HepG2 (cell line): ENCODE measurements around the gene GCLC. TPM values are rescaled to one million over a fixed set of nuclear protein-coding genes. Genes with fewer than 3 reads are reported as not detected.

Source experiments
- ATAC-seq: fragments of 200-7000 bp; cut with Tn5 transposase; 3 replicates; pipeline ENCODE4 v1.9.1; 2020; ENCODE audit warnings: mild to moderate bottlenecking, moderate library complexity
- BruUV-seq: library from RNA; stranded (reverse); fragments of 400-500 nt; replicated peaks from 2 replicates; lab custom pipeline; 2021; lab: Mats Ljungman, UMichigan
- CTCF ChIA-PET: fragments of 300-600 bp; formaldehyde crosslinking; extraction: SDS; loops from one replicate; lab custom pipeline; 2021; ENCODE audit warnings: low total read pairs, inconsistent platforms, low intra/inter-chr PET ratio; lab: Yijun Ruan, JAX
- POLR2A ChIA-PET: fragments of 350-600 bp; sonication (Branson Sonifier 250); formaldehyde crosslinking; loops from one replicate; lab custom pipeline; 2020; ENCODE audit warnings: antibody characterized with exemption, inconsistent platforms; lab: Yijun Ruan, JAX
- DNase-seq: peaks from one replicate; pipeline ENCODE4 v3.0.0-alpha.2; 2015; ENCODE audit warnings: low spot score
- FAIRE-seq: peaks from 3 replicates; lab custom pipeline; 2011; peaks lifted over from hg19 to GRCh38; lab: Jason Lieb, UNC
- H2AFZ ChIP-seq: one replicate; pipeline ENCODE4 v1.6.1; 2011; ENCODE audit warnings: low read length, inconsistent platforms
- H3K27ac ChIP-seq: fragments of 300-600 bp; 3 replicates; pipeline ENCODE4 v1.8.0; 2011; ENCODE audit warnings: mixed run types, mild to moderate bottlenecking, mixed read lengths, low read length, inconsistent platforms; ENCODE audit not compliant: insufficient read depth; ENCODE audit errors: extremely low read length
- H3K27me3 ChIP-seq, 2 experiments: fragments of 200-600 bp in 1 of 2; 2 replicates in 1 of 2; 3 replicates in 1 of 2; pipeline versions ENCODE4 v1.6.0 to v1.8.0; 2011; ENCODE audit warnings: low read length in 2 of 2, mild to moderate bottlenecking in 2 of 2, moderate library complexity in 2 of 2, inconsistent platforms in 1 of 2; ENCODE audit not compliant: insufficient read depth in 2 of 2, control insufficient read depth in 1 of 2
- H3K36me3 ChIP-seq, 2 experiments: fragments of 200-600 bp in 1 of 2; replicated peaks in 1 of 2; 2 replicates in 1 of 2; 3 replicates in 1 of 2; pipeline versions ENCODE4 v1.5.1 to v1.8.0; 2011; ENCODE audit warnings: low read length in 2 of 2, inconsistent platforms in 1 of 2; ENCODE audit not compliant: insufficient read depth in 2 of 2, control insufficient read depth in 1 of 2
- H3K4me1 ChIP-seq: 2 replicates; pipeline ENCODE4 v1.5.1; 2012; ENCODE audit warnings: low read length, inconsistent platforms; ENCODE audit not compliant: insufficient read depth
- H3K4me2 ChIP-seq: 2 replicates; pipeline ENCODE4 v1.6.0; 2011; ENCODE audit warnings: low read depth, low read length, inconsistent platforms
- H3K4me3 ChIP-seq, 3 experiments: fragments of 200-600 bp in 1 of 3; sonication (generic), shearing (Covaris generic) in 1 of 3; replicated peaks in 1 of 3; 2 replicates each; pipeline ENCODE4 v1.5.1; 2011 to 2016; ENCODE audit warnings: low read length in 3 of 3, inconsistent platforms in 2 of 3, low read depth in 2 of 3, mild to moderate bottlenecking in 2 of 3, control low read depth in 1 of 3, mixed read lengths in 1 of 3; ENCODE audit not compliant: insufficient read depth in 1 of 3
- H3K79me2 ChIP-seq: one replicate; pipeline ENCODE4 v1.6.1; 2011; ENCODE audit warnings: low read length, inconsistent platforms; ENCODE audit not compliant: insufficient read depth
- H3K9ac ChIP-seq: 2 replicates; pipeline ENCODE4 v1.6.0; 2011; ENCODE audit warnings: mild to moderate bottlenecking, low read depth, low read length, inconsistent platforms; ENCODE audit not compliant: insufficient read depth
- H3K9me3 ChIP-seq: 2 replicates; pipeline ENCODE4 v1.5.1; 2012; ENCODE audit warnings: mild to moderate bottlenecking, low read length
- H4K20me1 ChIP-seq: 2 replicates; pipeline ENCODE4 v1.6.0; 2011; ENCODE audit warnings: inconsistent platforms, mild to moderate bottlenecking, low read length, moderate library complexity; ENCODE audit not compliant: insufficient read depth
- DR1 ChIP-seq: sonication (generic); formaldehyde crosslinking; IDR thresholded peaks from 2 replicates; pipeline ENCODE4 v1.8.0; 2021; ENCODE audit warnings: mild to moderate bottlenecking, missing genetic modification reagents, inconsistent platforms
- EEA1 ChIP-seq: sonication (generic); formaldehyde crosslinking; IDR thresholded peaks from 2 replicates; pipeline ENCODE4 v1.5.1; 2020; ENCODE audit warnings: mild to moderate bottlenecking, missing genetic modification reagents, borderline replicate concordance
- HNRNPH1 ChIP-seq: fragments of 200-400 bp; formaldehyde crosslinking; optimal IDR thresholded peaks from 2 replicates; pipeline ENCODE3; 2017; ENCODE audit warnings: mild to moderate bottlenecking, low read depth, low read length
- KDM5A ChIP-seq: fragments of 200-600 bp; sonication (generic); IDR thresholded peaks from 2 replicates; pipeline ENCODE4 v1.7.0; 2018; ENCODE audit warnings: antibody characterized with exemption, mild to moderate bottlenecking, low read length, borderline replicate concordance
- MAX ChIP-seq: IDR thresholded peaks from 2 replicates; pipeline ENCODE4 v1.6.1; 2012; ENCODE audit warnings: inconsistent platforms
- MLLT10 ChIP-seq: sonication (generic); formaldehyde crosslinking; IDR thresholded peaks from 2 replicates; pipeline ENCODE4 v1.4.0; 2020; ENCODE audit warnings: missing genetic modification reagents
- MTA1 ChIP-seq: sonication (generic); formaldehyde crosslinking; IDR thresholded peaks from 2 replicates; pipeline ENCODE4 v1.4.0; 2020; ENCODE audit warnings: missing genetic modification reagents, mild to moderate bottlenecking, borderline replicate concordance
- NFIB ChIP-seq: sonication (generic); formaldehyde crosslinking; IDR thresholded peaks from 2 replicates; pipeline ENCODE4 v1.9.0; 2021; ENCODE audit warnings: missing genetic modification reagents, mild to moderate bottlenecking, borderline replicate concordance
- RAD21 ChIP-seq: fragments of 450-650 bp; formaldehyde crosslinking; IDR thresholded peaks from 2 replicates; pipeline ENCODE4 v1.5.0; 2020; ENCODE audit warnings: mild to moderate bottlenecking
- RXRA ChIP-seq: sonication (generic); formaldehyde crosslinking; IDR thresholded peaks from 2 replicates; pipeline ENCODE4 v1.5.1; 2020; ENCODE audit warnings: missing genetic modification reagents
- SIN3A ChIP-seq: IDR thresholded peaks from 2 replicates; pipeline ENCODE4 v1.6.1; 2011; ENCODE audit warnings: low read depth, mild to moderate bottlenecking, control low read depth, low read length, borderline replicate concordance
- TEAD3 ChIP-seq: optimal IDR thresholded peaks from 2 replicates; pipeline ENCODE3; 2016; ENCODE audit warnings: borderline replicate concordance
- TFDP1 ChIP-seq: IDR thresholded peaks from 2 replicates; pipeline ENCODE4 v1.6.1; 2016; ENCODE audit warnings: missing compliant biosample characterization, missing genetic modification reagents, borderline replicate concordance
- ZBTB38 ChIP-seq: sonication (generic); formaldehyde crosslinking; IDR thresholded peaks from 2 replicates; pipeline ENCODE4 v1.5.1; 2020; ENCODE audit warnings: mild to moderate bottlenecking, missing genetic modification reagents
- ZFP36 ChIP-seq: fragments of 150-350 bp; IDR thresholded peaks from 2 replicates; pipeline ENCODE4 v1.6.1; 2018; ENCODE audit warnings: borderline replicate concordance, low read length, low read depth; ENCODE audit not compliant: partially characterized antibody
- ZNF580 ChIP-seq: IDR thresholded peaks from 2 replicates; pipeline ENCODE4 v1.6.1; 2016; ENCODE audit warnings: low read depth, borderline replicate concordance
- ZNF619 ChIP-seq: sonication (generic); formaldehyde crosslinking; IDR thresholded peaks from 2 replicates; pipeline ENCODE4 v1.4.0; 2020; ENCODE audit warnings: mild to moderate bottlenecking, missing genetic modification reagents
- ZSCAN12 ChIP-seq: sonication (generic); formaldehyde crosslinking; IDR thresholded peaks from 2 replicates; pipeline ENCODE4 v1.9.0; 2021; ENCODE audit warnings: mild to moderate bottlenecking, missing genetic modification reagents
- ZSCAN20 ChIP-seq: sonication (generic); formaldehyde crosslinking; IDR thresholded peaks from 2 replicates; pipeline ENCODE4 v1.4.0; 2020; ENCODE audit warnings: missing genetic modification reagents, mild to moderate bottlenecking, borderline replicate concordance
- ZSCAN9 ChIP-seq: IDR thresholded peaks from 2 replicates; pipeline ENCODE4 v1.6.1; 2016; ENCODE audit warnings: borderline replicate concordance
- WGBS: methylation state at CpG from one replicate; pipeline ENCODE4 v1.1.6; 2017; ENCODE audit warnings: low lambda C conversion rate; 5-methylcytosine and 5-hydroxymethylcytosine counted together
- in situ Hi-C: cut with HindIII; loops from 2 replicates; pipeline ENCODE4 v1.10.0; 2017; ENCODE audit warnings: low pct_unique_long_range_greater_than_20kb; ENCODE audit not compliant: extremely low pct_ligation_motif_present
- intact Hi-C: fragments of 100-400 bp; cut with micrococcal nuclease; formaldehyde crosslinking; loops from one replicate; pipeline ENCODE4 v1.10.0; 2022; ENCODE audit not compliant: unreplicated experiment
- polyA plus RNA-seq, 8 experiments: library from polyadenylated mRNA; depleted of rRNA in 3 of 8; stranded (reverse) in 7 of 8; unstranded in 1 of 8; fragments of >200 nt; fragmentation: Illumina TruSeq in 4 of 8; extraction: Trizol in 4 of 8; gene quantifications; 2 replicates each; pipeline versions ENCODE4 v1.2.1 to v1.2.3, GENCODE V29; 2011 to 2016; ENCODE audit warnings: low read depth in 4 of 8, missing spikeins in 1 of 8, mixed read lengths in 1 of 8; ENCODE audit not compliant: insufficient read depth in 1 of 8
- total RNA-seq, 5 experiments: library from RNA; depleted of rRNA; stranded (reverse); fragments of >200 nt; fragmentation: Illumina TruSeq; extraction: Trizol; gene quantifications; 2 replicates each; pipeline ENCODE4 v1.2.3, GENCODE V29; 2016; ENCODE audit warnings: low read depth in 1 of 5

Gene GCLC
- total and polyA plus RNA-seq, 2 of the 13 experiments (the other 11 are each of a cell fraction or from before 2014, with no cell fraction given), result 35.3 to 84.6 TPM

DNA sequence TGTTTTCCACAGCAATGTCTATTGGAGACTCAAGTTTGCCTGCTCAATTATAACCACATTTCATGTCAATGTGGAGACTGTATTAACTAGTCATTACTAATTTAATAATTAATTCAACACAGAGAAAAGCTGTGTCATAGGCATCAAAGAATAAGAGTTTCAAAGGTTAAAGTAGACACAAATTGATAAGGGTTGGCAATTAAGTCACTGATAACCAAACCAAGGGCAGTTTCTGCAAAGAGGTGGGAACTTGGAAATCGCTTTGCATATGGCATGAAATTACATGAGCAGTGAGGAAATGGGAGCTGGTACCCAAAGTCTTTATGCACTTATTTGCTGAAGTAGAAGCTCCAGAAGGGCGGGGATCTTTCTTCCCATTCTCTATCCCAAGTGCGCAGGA, 34.2 kb downstream of the GCLC start:
- no peak for ATAC-seq
- H3K27ac ChIP-seq, result no peak overlapping the region
- WGBS, result 97% methylated on average over 3 of the region's 3 CpGs
- no peak overlapping the region for H2AFZ ChIP-seq
- no peaks in the 10 kb centered on the region for H4K20me1 ChIP-seq
- H3K27me3 ChIP-seq, result no peaks in the 10 kb centered on the region
- in situ Hi-C loops, result no loop called here
- H3K9me3 ChIP-seq, result no peaks in the 10 kb centered on the region
- intact Hi-C loops, result loop anchor here (5.0 kb wide), 1 partner anchor 207 kb away; no protein-coding TSS in a partner anchor
- H3K36me3 ChIP-seq, result peaks cover 22 to 50% of the 10 kb centered on the region in 2 experiments
- TF ChIP-seq EEA1, result no peak
- no peak for TF ChIP-seq TEAD3 (CRISPR knock-in tag)
- TF ChIP-seq HNRNPH1, result no peak
- no peak for TF ChIP-seq SIN3A
- TF ChIP-seq ZSCAN20 (CRISPR knock-in tag), result no peak
- no peak for TF ChIP-seq ZNF580 (CRISPR knock-in tag)
- TF ChIP-seq ZSCAN9 (CRISPR knock-in tag), result no peak
- TF ChIP-seq RAD21 (CRISPR knock-in tag), result no peak
- TF ChIP-seq MAX, result no peak
- TF ChIP-seq ZNF619, result no peak
- no peak for TF ChIP-seq ZBTB38
- no peak for TF ChIP-seq KDM5A
- no peak for TF ChIP-seq ZSCAN12 (CRISPR knock-in tag)
- TF ChIP-seq NFIB (CRISPR knock-in tag), result no peak
- no peak for TF ChIP-seq DR1
- TF ChIP-seq TFDP1 (CRISPR knock-in tag), result no peak
- no peak for TF ChIP-seq MTA1 (CRISPR knock-in tag)
- no peak for TF ChIP-seq ZFP36
- TF ChIP-seq MLLT10 (CRISPR knock-in tag), result no peak
- no peak for TF ChIP-seq RXRA (CRISPR knock-in tag)
- TF ChIP-seq, all 625 proteins: peak for 0
- peaks cover 40% of the 10 kb centered on the region for H3K4me1 ChIP-seq
- ChIA-PET CTCF (interaction anchor here (0.6 kb wide), 1 partner anchor 208 kb away, joined by 3 read pairs; no protein-coding TSS in a partner anchor), POLR2A (no interaction called here)
- no peak overlapping the region for H3K4me3 ChIP-seq
- H3K9ac ChIP-seq, result no peak overlapping the region
- no TSS peak for BruUV-seq
- H3K4me2 ChIP-seq, result no peak overlapping the region
- DNase-seq, result no peak
- no peak for FAIRE-seq
- H3K79me2 ChIP-seq, result no peaks in the 10 kb centered on the region
